ENCODE measurements around the gene MFRP.

DNA sequence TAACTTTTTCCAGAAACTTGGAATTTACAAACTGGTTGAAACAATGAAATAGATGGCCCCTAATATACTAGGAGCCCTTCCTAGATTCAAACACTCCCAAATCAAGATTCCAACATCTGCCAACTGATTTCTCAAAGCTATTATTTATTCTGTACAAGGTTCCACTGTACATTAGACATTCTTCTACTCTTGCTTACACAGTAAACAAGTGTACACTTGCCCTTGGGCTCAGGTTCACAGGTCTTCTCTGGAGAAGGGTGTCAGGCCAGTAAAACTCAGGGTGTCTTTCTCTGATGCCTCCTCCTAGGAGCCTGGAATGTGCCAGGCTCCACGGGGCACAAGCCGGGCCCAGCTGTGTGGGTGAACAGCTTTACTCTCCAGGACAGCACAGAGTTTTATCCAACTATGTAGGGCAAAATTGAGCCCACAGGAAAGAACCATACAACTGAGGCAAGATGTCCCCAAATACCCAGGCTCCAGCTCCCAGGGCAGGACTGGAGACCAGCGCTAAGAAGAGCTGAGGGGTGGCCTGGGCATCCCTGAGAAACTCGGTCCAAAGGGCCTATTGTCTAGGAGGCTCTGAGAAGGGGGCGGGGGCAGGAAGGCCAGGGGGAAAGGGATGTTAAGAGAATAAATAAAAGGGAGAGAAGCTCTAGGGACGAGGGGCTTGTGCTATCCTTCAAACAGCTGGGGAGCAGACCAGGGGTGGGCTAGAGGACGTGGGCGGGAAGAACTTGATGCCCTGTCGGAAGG, 8.8 kb upstream of the MFRP start:
- TF ChIP-seq, protein P1, sequence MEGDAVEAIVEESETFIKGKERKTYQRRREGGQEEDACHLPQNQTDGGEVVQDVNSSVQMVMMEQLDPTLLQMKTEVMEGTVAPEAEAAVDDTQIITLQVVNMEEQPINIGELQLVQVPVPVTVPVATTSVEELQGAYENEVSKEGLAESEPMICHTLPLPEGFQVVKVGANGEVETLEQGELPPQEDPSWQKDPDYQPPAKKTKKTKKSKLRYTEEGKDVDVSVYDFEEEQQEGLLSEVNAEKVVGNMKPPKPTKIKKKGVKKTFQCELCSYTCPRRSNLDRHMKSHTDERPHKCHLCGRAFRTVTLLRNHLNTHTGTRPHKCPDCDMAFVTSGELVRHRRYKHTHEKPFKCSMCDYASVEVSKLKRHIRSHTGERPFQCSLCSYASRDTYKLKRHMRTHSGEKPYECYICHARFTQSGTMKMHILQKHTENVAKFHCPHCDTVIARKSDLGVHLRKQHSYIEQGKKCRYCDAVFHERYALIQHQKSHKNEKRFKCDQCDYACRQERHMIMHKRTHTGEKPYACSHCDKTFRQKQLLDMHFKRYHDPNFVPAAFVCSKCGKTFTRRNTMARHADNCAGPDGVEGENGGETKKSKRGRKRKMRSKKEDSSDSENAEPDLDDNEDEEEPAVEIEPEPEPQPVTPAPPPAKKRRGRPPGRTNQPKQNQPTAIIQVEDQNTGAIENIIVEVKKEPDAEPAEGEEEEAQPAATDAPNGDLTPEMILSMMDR (IDR thresholded peaks at IDR 0.05 in 8 of 11, conservative IDR thresholded peaks at IDR 0.05 in 3 of 11) = no peak
- TF ChIP-seq POLR2A (IDR thresholded peaks at IDR 0.05) = no peak
